K562 (cell line): ENCODE data around the gene RHBDD1. TPM values are rescaled to one million over a fixed set of nuclear protein-coding genes. Genes with fewer than 3 reads are reported as not detected.

Source experiments
- ATAC-seq: fragments of 200-7000 bp; cut with Tn5 transposase; 3 replicates; pipeline ENCODE4 v1.9.1; 2020; ENCODE audit warnings: moderate library complexity
- BruUV-seq: library from RNA; stranded (reverse); fragments of 400-500 nt; replicated peaks from 2 replicates; lab custom pipeline; 2021; lab: Mats Ljungman, UMichigan
- CTCF ChIA-PET: fragments of 300-600 bp; formaldehyde crosslinking; extraction: SDS; loops from one replicate; lab custom pipeline; 2021; ENCODE audit warnings: low intra/inter-chr PET ratio; lab: Yijun Ruan, JAX
- POLR2A ChIA-PET: fragments of 300-600, 350-650 bp; sonication (Branson Sonifier 250); formaldehyde crosslinking; extraction: SDS; loops from one replicate; lab custom pipeline; 2021; ENCODE audit warnings: antibody characterized with exemption, inconsistent platforms; lab: Yijun Ruan, JAX
- DNase-seq, 4 experiments: peaks; one replicate each; pipeline versions ENCODE4 v3.0.0 to v3.0.0-alpha.2; 2011 to 2018; ENCODE audit warnings: low spot score in 3 of 4, mixed read lengths in 3 of 4; ENCODE audit errors: extremely low read depth in 1 of 4
- FAIRE-seq: peaks from 2 replicates; lab custom pipeline; 2011; peaks lifted over from hg19 to GRCh38; lab: Jason Lieb, UNC
- H2AFZ ChIP-seq: 2 replicates; pipeline ENCODE4 v1.6.0; 2011; ENCODE audit warnings: low read depth, low read length, control low read depth, inconsistent platforms
- H3K27ac ChIP-seq: fragments of 200-600 bp; 3 replicates; pipeline ENCODE4 v1.8.0; 2011; ENCODE audit warnings: low read depth, mild to moderate bottlenecking, control low read depth, inconsistent platforms, low read length, moderate library complexity, mixed read lengths; ENCODE audit errors: extremely low read depth
- H3K27me3 ChIP-seq, 2 experiments: fragments of 300-600 bp in 1 of 2; 2 replicates in 1 of 2; 3 replicates in 1 of 2; pipeline versions ENCODE4 v1.6.0 to v1.8.0; 2011; ENCODE audit warnings: inconsistent platforms in 2 of 2, low read length in 2 of 2, mild to moderate bottlenecking in 1 of 2, mixed read lengths in 1 of 2, moderate library complexity in 1 of 2; ENCODE audit not compliant: control insufficient read depth in 2 of 2, insufficient read depth in 2 of 2
- H3K36me3 ChIP-seq: fragments of 300-600 bp; 3 replicates; pipeline ENCODE4 v1.8.0; 2011; ENCODE audit warnings: mild to moderate bottlenecking, low read length, inconsistent platforms; ENCODE audit not compliant: control insufficient read depth, insufficient read depth
- H3K4me1 ChIP-seq, 2 experiments: fragments of 200-600 bp in 1 of 2; replicated peaks in 1 of 2; 2 replicates in 1 of 2; 3 replicates in 1 of 2; pipeline versions ENCODE4 v1.5.1 to v1.8.0; 2011; ENCODE audit warnings: inconsistent platforms in 2 of 2, low read length in 2 of 2, mild to moderate bottlenecking in 1 of 2, mixed read lengths in 1 of 2, moderate library complexity in 1 of 2; ENCODE audit not compliant: control insufficient read depth in 2 of 2, insufficient read depth in 2 of 2
- H3K4me2 ChIP-seq: 2 replicates; pipeline ENCODE4 v1.6.1; 2011; ENCODE audit warnings: low read length, control low read depth, inconsistent platforms, mixed read lengths; ENCODE audit not compliant: insufficient read depth
- H3K4me3 ChIP-seq: fragments of 200-600 bp; sonication (generic), shearing (Covaris generic); 2 replicates; pipeline ENCODE4 v1.5.1; 2016; ENCODE audit warnings: control low read depth, inconsistent platforms
- H3K79me2 ChIP-seq: fragments of 200-600 bp; 3 replicates; pipeline ENCODE4 v1.8.0; 2011; ENCODE audit warnings: low read length, inconsistent platforms; ENCODE audit not compliant: control insufficient read depth, insufficient read depth
- H3K9ac ChIP-seq, 2 experiments: 2 replicates each; pipeline versions ENCODE4 v1.6.0 to v1.6.1; 2011; ENCODE audit warnings: low read depth in 2 of 2, low read length in 2 of 2, control low read depth in 1 of 2, inconsistent platforms in 1 of 2, mild to moderate bottlenecking in 1 of 2, mixed read lengths in 1 of 2; ENCODE audit not compliant: insufficient read depth in 1 of 2
- H3K9me1 ChIP-seq: one replicate; pipeline ENCODE4 v1.6.0; 2011; ENCODE audit warnings: inconsistent platforms, mild to moderate bottlenecking, low read length, moderate library complexity; ENCODE audit not compliant: control insufficient read depth, insufficient read depth
- H3K9me3 ChIP-seq: replicated peaks from 2 replicates; pipeline ENCODE4 v1.5.1; 2011; ENCODE audit warnings: low read depth, low read length, inconsistent platforms; ENCODE audit not compliant: control insufficient read depth, insufficient read depth
- H4K20me1 ChIP-seq: replicated peaks from 2 replicates; pipeline ENCODE4 v1.6.1; 2011; ENCODE audit warnings: low read length, inconsistent platforms, mixed read lengths; ENCODE audit not compliant: control insufficient read depth, insufficient read depth
- ADNP ChIP-seq: fragments of 200-800 bp; sonication (Bioruptor generic); IDR thresholded peaks from 2 replicates; pipeline ENCODE4 v1.6.1; 2016; ENCODE audit warnings: missing genetic modification characterization, missing compliant biosample characterization
- BDP1 ChIP-seq: IDR thresholded peaks from 3 replicates; pipeline ENCODE4 v1.6.1; 2011; ENCODE audit not compliant: insufficient read length, insufficient read depth
- PBX2 ChIP-seq, 2 experiments: IDR thresholded peaks in 1 of 2; conservative IDR thresholded peaks in 1 of 2; 2 replicates each; pipeline ENCODE4 v1.6.1; 2016; ENCODE audit warnings: low read depth in 2 of 2, mild to moderate bottlenecking in 1 of 2, missing compliant biosample characterization in 1 of 2, missing genetic modification characterization in 1 of 2, moderate library complexity in 1 of 2
- PRDM10 ChIP-seq: fragments of 450-650 bp; IDR thresholded peaks from 2 replicates; pipeline ENCODE4 v1.6.1; 2018; ENCODE audit not compliant: partially characterized antibody
- WGBS: fragments of 100-300 bp; shearing (Covaris generic); methylation state at CpG from one replicate; pipeline ENCODE4 v1.1.6; 2016; ENCODE audit warnings: low coverage, mixed read lengths; ENCODE audit not compliant: insufficient coverage; ENCODE audit errors: missing lambda C conversion rate; 5-methylcytosine and 5-hydroxymethylcytosine counted together
- in situ Hi-C: fragments of 300-500 bp; cut with MboI; formaldehyde crosslinking; loops from 4 replicates; pipeline ENCODE4 v1.15.0; 2018; ENCODE audit warnings: inconsistent platforms, mixed read lengths
- intact Hi-C: fragments of 100-400 bp; cut with micrococcal nuclease; formaldehyde crosslinking; loops from 2 replicates; pipeline ENCODE4 v1.14.2; 2022
- polyA plus RNA-seq, 8 experiments: library from polyadenylated mRNA; depleted of rRNA in 4 of 8; stranded (reverse) in 5 of 8; unstranded in 3 of 8; fragments of >200 nt; fragmentation: Nextera tagmentation in 2 of 8; fragmentation: Illumina TruSeq in 1 of 8; extraction: Ambion mirVana in 2 of 8; extraction: Trizol in 1 of 8; gene quantifications; 2 replicates each; pipeline versions ENCODE4 v1.2.1 to v1.2.3, GENCODE V29; 2011 to 2014; ENCODE audit warnings: inconsistent platforms in 1 of 8, missing spikeins in 1 of 8
- total RNA-seq, 7 experiments: library from RNA; depleted of rRNA in 6 of 7; stranded (reverse); fragments of >200 nt in 6 of 7; fragmentation: Illumina TruSeq in 2 of 7; extraction: Trizol in 2 of 7; gene quantifications; 2 replicates each; pipeline versions ENCODE4 v1.2.1 to v1.2.3, GENCODE V29; 2011 to 2021; ENCODE audit warnings: low replicate concordance in 1 of 7
- TF ChIP-seq, protein P1 (sequence below): fragments of 450-650 bp; formaldehyde crosslinking; IDR thresholded peaks from 2 replicates; pipeline ENCODE4 v1.4.0; 2020; ENCODE audit warnings: mild to moderate bottlenecking, moderate library complexity
- TF ChIP-seq, protein P2 (sequence below): fragments of 450-650 bp; IDR thresholded peaks from 2 replicates; pipeline ENCODE4 v1.6.1; 2014; ENCODE audit warnings: low read depth, mild to moderate bottlenecking, moderate library complexity, borderline replicate concordance

Gene RHBDD1
- total and polyA plus RNA-seq, 9 of the 15 experiments (the other 6 are each of a cell fraction or from before 2014, with no cell fraction given), result 4.8 to 34.8 (median 15.6) TPM

DNA sequence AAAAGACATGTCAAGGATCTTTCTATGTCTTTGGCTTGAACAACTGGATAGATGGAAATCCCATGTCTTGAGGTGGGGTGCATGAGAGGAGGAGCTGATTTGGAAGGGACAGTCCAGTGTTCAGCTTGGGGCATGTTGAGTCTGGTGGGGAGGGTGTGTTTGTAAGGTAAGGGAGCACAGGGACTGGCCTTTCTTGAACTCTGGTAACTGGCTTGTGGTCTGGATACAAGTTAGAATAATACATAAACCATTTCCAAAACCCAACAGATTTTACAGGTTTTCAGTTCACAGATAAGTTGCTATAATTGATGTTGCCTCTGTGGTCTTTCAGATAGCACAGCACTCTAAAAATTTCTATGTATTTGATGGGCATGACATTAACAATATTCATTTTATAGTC is 24.2 kb downstream of the RHBDD1 start (continued):
- TF ChIP-seq, protein P1, sequence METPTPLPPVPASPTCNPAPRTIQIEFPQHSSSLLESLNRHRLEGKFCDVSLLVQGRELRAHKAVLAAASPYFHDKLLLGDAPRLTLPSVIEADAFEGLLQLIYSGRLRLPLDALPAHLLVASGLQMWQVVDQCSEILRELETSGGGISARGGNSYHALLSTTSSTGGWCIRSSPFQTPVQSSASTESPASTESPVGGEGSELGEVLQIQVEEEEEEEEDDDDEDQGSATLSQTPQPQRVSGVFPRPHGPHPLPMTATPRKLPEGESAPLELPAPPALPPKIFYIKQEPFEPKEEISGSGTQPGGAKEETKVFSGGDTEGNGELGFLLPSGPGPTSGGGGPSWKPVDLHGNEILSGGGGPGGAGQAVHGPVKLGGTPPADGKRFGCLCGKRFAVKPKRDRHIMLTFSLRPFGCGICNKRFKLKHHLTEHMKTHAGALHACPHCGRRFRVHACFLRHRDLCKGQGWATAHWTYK (CRISPR knock-in tag), result no peak
- TF ChIP-seq, protein P2, sequence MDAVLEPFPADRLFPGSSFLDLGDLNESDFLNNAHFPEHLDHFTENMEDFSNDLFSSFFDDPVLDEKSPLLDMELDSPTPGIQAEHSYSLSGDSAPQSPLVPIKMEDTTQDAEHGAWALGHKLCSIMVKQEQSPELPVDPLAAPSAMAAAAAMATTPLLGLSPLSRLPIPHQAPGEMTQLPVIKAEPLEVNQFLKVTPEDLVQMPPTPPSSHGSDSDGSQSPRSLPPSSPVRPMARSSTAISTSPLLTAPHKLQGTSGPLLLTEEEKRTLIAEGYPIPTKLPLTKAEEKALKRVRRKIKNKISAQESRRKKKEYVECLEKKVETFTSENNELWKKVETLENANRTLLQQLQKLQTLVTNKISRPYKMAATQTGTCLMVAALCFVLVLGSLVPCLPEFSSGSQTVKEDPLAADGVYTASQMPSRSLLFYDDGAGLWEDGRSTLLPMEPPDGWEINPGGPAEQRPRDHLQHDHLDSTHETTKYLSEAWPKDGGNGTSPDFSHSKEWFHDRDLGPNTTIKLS, result no peak
- TF ChIP-seq, all 486 proteins: peak for 0

DNA sequence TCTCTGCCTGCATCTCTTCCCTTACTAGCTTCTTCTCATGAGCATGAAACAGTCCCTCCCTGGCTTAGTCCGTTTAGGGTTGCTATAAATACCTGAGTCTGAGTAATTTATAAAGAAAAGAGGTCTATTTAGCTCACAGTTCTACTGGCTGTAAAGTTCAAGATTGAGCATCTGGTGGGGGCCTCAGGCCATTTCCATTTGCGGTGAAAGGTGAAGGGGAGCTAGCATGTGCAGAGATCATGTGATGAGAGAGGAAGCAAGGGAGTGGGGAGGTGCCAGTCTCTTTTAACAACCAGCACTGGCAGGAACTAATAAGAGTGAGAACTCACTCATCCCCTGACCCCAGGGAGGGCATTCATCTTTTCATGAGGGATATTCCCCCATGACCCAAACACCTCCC is 26.8 kb downstream of the RHBDD1 start:
- Histone ChIP-seq H2AFZ (no peak overlapping the region), H3K4me1 (peaks cover 0 to 4% of the 10 kb centered on the region in 2 experiments; a peak in 2 of 5 replicates), H3K27ac (no peak overlapping the region), H3K27me3 (no peaks in the 10 kb centered on the region), H4K20me1 (no peaks in the 10 kb centered on the region), H3K9ac (no peak overlapping the region), H3K9me1 (no peaks in the 10 kb centered on the region), H3K4me3 (no peak overlapping the region), H3K36me3 (peaks cover 21% of the 10 kb centered on the region; the same call in 2 of the 3 replicates), H3K9me3 (no peaks in the 10 kb centered on the region), H3K79me2 (peaks cover 10% of the 10 kb centered on the region; the same call in 2 of the 3 replicates), H3K4me2 (no peak overlapping the region)
- DNase-seq (no peak), ATAC-seq (peak; percentile 27; the same call in 2 of the 3 replicates), FAIRE-seq (no peak)
- TF ChIP-seq BDP1, result no peak
- TF ChIP-seq ADNP (tag), result no peak
- peak; percentile 42 for TF ChIP-seq PRDM10
- TF ChIP-seq PBX2 (CRISPR knock-in tag; IDR thresholded peaks at IDR 0.05; ENCODE audit: low read depth), result no peak
- no peak for TF ChIP-seq PBX2 (tag; conservative IDR thresholded peaks at IDR 0.05; ENCODE audit: low read depth)
- WGBS, result 60% methylated on average over 1 of the region's 2 CpGs
- in situ Hi-C loops (no loop called here), intact Hi-C loops (no loop called here)
- no TSS peak for BruUV-seq
- ChIA-PET CTCF (no interaction called here), POLR2A (interaction anchor here (1.7 kb wide), 1 partner anchor 27 kb away, joined by 7 read pairs; the partner anchor contains the start of gene RHBDD1)
